MCF 10A (cell line): ENCODE data around the gene SESTD1. TPM values are rescaled to one million over a fixed set of nuclear protein-coding genes. Genes with fewer than 3 reads are reported as not detected.
A peak's percentile ranks its signal among the peaks of the same experiment; 100 is the strongest.
"Not testable (repeated sequence)": the region's sequence is repeated elsewhere in the genome, so short reads cannot be mapped to it uniquely, and the experiment has no call there.

Source experiments
- BruUV-seq: library from RNA; stranded (reverse); fragments of 400-500 nt; replicated peaks from 2 replicates; lab custom pipeline; 2021; lab: Mats Ljungman, UMichigan
- CTCF ChIA-PET: fragments of 300-600 bp; sonication (Branson Sonifier 250); formaldehyde crosslinking; extraction: SDS; loops from one replicate; lab custom pipeline; 2021; ENCODE audit warnings: antibody characterized with exemption, inconsistent platforms; lab: Yijun Ruan, JAX
- POLR2A ChIA-PET: fragments of 300-600, 350-650 bp; sonication (Branson Sonifier 250); formaldehyde crosslinking; extraction: SDS; loops from one replicate; lab custom pipeline; 2020; ENCODE audit warnings: antibody characterized with exemption, inconsistent platforms; lab: Yijun Ruan, JAX
- DNase-seq: peaks from one replicate; pipeline ENCODE4 v3.0.0-alpha.2; 2018; ENCODE audit not compliant: unreplicated experiment
- H3K27ac Mint-ChIP-seq: one replicate; pipeline ENCODE4 v1.8.0; 2022; ENCODE audit warnings: mild to moderate bottlenecking, low read depth, mixed read lengths; ENCODE audit not compliant: unreplicated experiment
- H3K27me3 Mint-ChIP-seq: one replicate; pipeline ENCODE4 v1.8.0; 2022; ENCODE audit warnings: mixed read lengths; ENCODE audit not compliant: insufficient read depth, unreplicated experiment
- H3K36me3 Mint-ChIP-seq: one replicate; pipeline ENCODE4 v1.8.0; 2022; ENCODE audit warnings: mild to moderate bottlenecking, moderate library complexity, mixed read lengths; ENCODE audit not compliant: insufficient read depth, unreplicated experiment
- H3K4me1 Mint-ChIP-seq: one replicate; pipeline ENCODE4 v1.8.0; 2022; ENCODE audit warnings: mixed read lengths; ENCODE audit not compliant: insufficient read depth, unreplicated experiment
- H3K4me3 Mint-ChIP-seq: one replicate; pipeline ENCODE4 v1.8.0; 2022; ENCODE audit warnings: mild to moderate bottlenecking, moderate library complexity, mixed read lengths; ENCODE audit not compliant: unreplicated experiment
- H3K9me3 Mint-ChIP-seq: one replicate; pipeline ENCODE4 v1.8.0; 2022; ENCODE audit warnings: mixed read lengths; ENCODE audit not compliant: unreplicated experiment
- intact Hi-C: fragments of 100-400 bp; cut with micrococcal nuclease; formaldehyde crosslinking; loops from 2 replicates; pipeline ENCODE4 v1.14.1; 2022
- total RNA-seq: library from RNA; stranded (reverse); gene quantifications from 2 replicates; pipeline ENCODE4 v1.2.3, GENCODE V29; 2022
- TF ChIP-seq, protein P1 (sequence below): fragments of 200-600 bp; IDR thresholded peaks from one replicate; pipeline ENCODE4 v1.8.0; 2022; ENCODE audit warnings: antibody characterized with exemption, mild to moderate bottlenecking; ENCODE audit not compliant: unreplicated experiment

The SESTD1 gene
- total RNA-seq, 1 experiment from 2014 or later, result 43.0 TPM

DNA sequence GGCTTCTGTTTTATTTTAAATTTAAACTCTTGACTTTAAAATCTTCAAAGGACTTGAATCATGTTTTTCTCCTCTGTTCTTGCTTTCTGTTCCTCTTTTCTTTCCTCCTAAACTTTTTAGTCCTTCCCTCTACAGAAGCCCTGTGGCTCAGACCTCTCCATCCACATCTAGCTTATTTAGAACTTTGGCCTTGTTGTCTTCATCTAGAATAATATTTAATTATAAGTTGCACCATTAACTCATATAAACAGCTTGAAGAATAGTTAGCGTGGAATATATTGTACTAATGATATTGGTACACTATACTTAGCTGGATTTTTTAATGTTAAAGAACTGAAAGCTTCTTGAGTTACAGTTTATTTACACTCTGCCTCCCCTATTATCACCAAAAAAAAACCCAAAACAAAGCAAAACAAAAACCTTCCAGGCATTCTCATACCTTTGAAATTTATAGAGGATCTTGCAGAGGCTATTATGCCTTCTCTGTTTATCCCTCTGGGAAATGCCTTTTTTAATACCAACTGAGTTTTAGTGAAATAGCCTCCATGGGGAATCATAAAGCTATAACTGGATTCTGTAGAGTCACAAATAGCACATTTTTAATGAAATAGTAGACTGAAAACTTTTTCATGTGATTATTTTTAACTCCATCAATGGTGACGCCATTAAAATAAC, 205.5 kb downstream of the SESTD1 start:
- no peak for DNase-seq
- intact Hi-C loops, result no loop called here
- Mint-ChIP-seq H3K36me3 (no peaks in the 10 kb centered on the region), H3K4me1 (peaks cover 8% of the 10 kb centered on the region), H3K27me3 (no peaks in the 10 kb centered on the region), H3K27ac (no peak overlapping the region), H3K9me3 (no peaks in the 10 kb centered on the region), H3K4me3 (no peak overlapping the region)
- TF ChIP-seq, protein P1, sequence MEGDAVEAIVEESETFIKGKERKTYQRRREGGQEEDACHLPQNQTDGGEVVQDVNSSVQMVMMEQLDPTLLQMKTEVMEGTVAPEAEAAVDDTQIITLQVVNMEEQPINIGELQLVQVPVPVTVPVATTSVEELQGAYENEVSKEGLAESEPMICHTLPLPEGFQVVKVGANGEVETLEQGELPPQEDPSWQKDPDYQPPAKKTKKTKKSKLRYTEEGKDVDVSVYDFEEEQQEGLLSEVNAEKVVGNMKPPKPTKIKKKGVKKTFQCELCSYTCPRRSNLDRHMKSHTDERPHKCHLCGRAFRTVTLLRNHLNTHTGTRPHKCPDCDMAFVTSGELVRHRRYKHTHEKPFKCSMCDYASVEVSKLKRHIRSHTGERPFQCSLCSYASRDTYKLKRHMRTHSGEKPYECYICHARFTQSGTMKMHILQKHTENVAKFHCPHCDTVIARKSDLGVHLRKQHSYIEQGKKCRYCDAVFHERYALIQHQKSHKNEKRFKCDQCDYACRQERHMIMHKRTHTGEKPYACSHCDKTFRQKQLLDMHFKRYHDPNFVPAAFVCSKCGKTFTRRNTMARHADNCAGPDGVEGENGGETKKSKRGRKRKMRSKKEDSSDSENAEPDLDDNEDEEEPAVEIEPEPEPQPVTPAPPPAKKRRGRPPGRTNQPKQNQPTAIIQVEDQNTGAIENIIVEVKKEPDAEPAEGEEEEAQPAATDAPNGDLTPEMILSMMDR, result no peak
- POLR2A ChIA-PET, result interaction anchor here (1.1 kb wide), 1 partner anchor 51 kb away, joined by 3 read pairs; no protein-coding TSS in a partner anchor
- no TSS peak for BruUV-seq
- CTCF ChIA-PET, result interaction anchor here (2.1 kb wide), 1 partner anchor 8 kb away, joined by 4 read pairs; no protein-coding TSS in a partner anchor

DNA sequence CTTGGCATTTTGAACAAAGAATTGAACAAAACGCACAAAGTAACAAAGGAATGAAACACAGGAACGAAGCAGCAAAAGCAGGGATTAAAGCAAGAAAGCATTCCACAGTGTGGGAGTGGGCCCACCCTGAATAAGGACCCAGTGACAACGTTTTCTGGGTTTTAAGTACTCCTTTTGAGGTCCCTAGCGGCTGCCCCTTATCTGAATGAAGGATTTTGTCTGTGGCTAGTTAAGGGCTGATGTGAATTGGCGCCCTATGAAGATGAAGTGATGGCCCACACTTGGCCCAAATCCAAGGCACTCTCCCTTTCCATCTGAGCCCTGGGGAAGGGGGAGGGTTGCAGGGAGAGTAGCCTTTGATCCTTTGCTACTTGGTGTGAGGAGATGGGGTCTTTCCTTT, 206.9 kb downstream of the SESTD1 start:
- H3K27me3 Mint-ChIP-seq, result no peaks in the 10 kb centered on the region
- ChIA-PET POLR2A (no interaction called here), CTCF (interaction anchor here (0.6 to 2.1 kb wide), 4 partner anchors 10 to 149 kb away, joined by 3 to 5 read pairs (median 4); no protein-coding TSS in a partner anchor)

DNA sequence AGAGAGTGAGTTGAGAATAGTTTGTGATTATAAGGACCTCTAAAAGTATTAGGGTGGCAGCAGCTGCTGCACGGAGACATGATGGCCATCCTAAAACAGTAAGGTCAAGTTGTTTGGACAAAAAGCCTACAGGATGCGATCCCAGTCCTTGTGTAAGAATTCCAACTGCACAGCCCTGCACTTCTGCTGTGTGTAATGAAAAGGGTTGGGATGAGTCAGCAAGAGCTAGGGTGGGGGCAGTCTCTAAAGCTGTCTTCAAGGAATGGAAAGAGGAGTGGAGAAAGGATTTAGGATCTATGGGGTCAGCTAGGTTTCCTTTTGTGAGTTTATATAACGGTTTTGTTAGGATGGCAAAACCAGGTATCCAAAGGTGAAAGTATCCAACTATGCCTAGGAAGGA, 211.1 kb downstream of the SESTD1 start:
- H3K9me3 Mint-ChIP-seq, POLR2A ChIA-PET, BruUV-seq, H3K27me3 Mint-ChIP-seq, H3K4me3 Mint-ChIP-seq, H3K36me3 Mint-ChIP-seq, CTCF ChIA-PET, H3K27ac Mint-ChIP-seq, intact Hi-C loops, H3K4me1 Mint-ChIP-seq: not testable (repeated sequence)
- DNase-seq, result peak; percentile 14

More for the DNA sequence above, 206.9 kb downstream of the SESTD1 start:
- no TSS peak for BruUV-seq
- H3K4me3 Mint-ChIP-seq, result no peak overlapping the region
- TF ChIP-seq, protein P1, result no peak
- H3K27ac Mint-ChIP-seq, result no peak overlapping the region
- intact Hi-C loops, result no loop called here
- no peak for DNase-seq
- H3K4me1 Mint-ChIP-seq, result peaks cover 8% of the 10 kb centered on the region
- H3K36me3 Mint-ChIP-seq, result no peaks in the 10 kb centered on the region
- no peaks in the 10 kb centered on the region for H3K9me3 Mint-ChIP-seq

Other genes with a start within 250 kb of the SESTD1 start
- gene CCDC141, start 214.7 kb downstream of the SESTD1 start, total RNA-seq, result not detected in 2 replicates